HG02938 (cell line): ENCODE results near the gene PSORS1C2.
"Not testable (repeated sequence)": the region's sequence is repeated elsewhere in the genome, so short reads cannot be mapped to it uniquely, and the experiment has no call there.

Experiments
- ATAC-seq: cut with Tn5 transposase; IDR thresholded peaks from one replicate; pipeline ENCODE4 v1.9.1; 2021; ENCODE audit warnings: mild to moderate bottlenecking, moderate library complexity; ENCODE audit not compliant: unreplicated experiment

Gene PSORS1C2

GRCh38 chr6:31168606-31169005, 29.7 kb upstream of the PSORS1C2 start:
- no peak for ATAC-seq

DNA sequence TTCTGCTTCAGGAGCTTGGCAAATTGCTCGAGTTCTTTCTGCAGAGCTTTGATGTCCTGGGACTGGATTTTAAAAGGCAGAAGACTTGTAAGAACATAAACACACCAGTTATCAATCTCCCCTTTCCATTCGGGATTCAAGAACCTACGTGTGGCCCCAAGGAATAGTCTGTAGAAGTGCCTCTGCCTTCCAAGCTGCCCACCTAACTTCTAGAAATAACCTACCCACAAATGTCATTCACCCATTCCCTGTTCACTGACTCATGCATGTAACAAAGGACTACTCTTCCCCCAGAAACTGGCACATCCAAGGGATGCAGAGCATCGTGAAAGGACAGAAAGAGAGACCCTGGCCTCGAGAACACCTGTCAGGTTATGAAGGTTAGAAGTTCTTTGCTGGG, 27.1 kb upstream of the PSORS1C2 start:
- ATAC-seq, result no peak

GRCh38 chr6:31165064-31165832, 26.4 kb upstream of the PSORS1C2 start:
- ATAC-seq, result not testable (repeated sequence)

GRCh38 chr6:31164475-31165063, 25.7 kb upstream of the PSORS1C2 start:
- not testable (repeated sequence) for ATAC-seq

- no peak for ATAC-seq
Observed at GRCh38 chr6:31163922-31164321, 25.1 kb upstream of the PSORS1C2 start.

- ATAC-seq, result no peak
Observed at GRCh38 chr6:31162463-31163165, 23.7 kb upstream of the PSORS1C2 start.

- ATAC-seq, result no peak
Observed at GRCh38 chr6:31161216-31162126, 22.6 kb upstream of the PSORS1C2 start.

DNA sequence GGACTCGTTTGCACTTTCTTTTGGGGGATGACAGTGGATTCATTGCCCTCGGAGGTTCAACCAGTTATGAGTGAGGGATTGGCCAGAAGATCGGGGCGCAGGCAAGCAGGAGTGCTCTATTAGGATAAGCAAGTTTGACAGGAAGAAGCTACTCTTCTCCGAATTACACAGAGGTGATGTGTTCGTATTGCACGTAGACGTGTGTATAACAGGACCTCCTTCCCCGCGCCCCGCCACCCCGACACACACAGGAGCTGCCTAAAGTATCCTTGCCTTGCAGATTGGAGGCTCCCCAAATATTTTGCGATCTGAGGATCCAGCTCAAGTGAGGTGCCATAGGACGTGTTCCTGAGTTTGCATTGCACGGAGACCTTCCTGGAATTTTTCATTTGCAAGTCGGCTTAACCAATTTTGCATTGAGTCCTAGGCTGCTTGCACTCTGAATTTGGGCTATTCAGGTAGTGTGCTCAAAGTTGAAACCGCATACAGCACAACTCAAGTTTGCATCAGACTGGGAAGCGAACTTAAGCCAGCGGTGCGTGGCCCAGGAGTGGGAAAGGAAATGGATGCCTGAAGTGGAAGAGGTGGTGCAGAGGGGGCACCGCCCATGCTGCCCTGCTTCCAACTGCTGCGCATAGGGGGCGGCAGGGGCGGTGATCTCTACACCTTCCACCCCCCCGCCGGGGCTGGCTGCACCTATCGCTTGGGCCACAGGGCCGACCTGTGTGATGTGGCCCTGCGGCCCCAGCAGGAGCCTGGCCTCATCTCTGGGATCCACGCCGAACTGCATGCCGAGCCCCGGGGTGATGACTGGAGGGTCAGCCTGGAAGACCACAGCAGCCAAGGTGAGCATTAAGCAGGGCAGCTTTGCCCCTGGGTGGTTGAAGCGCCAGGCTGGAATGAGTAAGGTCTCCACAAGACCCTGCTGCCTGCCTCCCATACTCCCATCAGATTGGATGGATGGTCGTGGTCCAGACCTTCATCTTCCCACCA, 20.3 kb upstream of the PSORS1C2 start:
- no peak for ATAC-seq

DNA sequence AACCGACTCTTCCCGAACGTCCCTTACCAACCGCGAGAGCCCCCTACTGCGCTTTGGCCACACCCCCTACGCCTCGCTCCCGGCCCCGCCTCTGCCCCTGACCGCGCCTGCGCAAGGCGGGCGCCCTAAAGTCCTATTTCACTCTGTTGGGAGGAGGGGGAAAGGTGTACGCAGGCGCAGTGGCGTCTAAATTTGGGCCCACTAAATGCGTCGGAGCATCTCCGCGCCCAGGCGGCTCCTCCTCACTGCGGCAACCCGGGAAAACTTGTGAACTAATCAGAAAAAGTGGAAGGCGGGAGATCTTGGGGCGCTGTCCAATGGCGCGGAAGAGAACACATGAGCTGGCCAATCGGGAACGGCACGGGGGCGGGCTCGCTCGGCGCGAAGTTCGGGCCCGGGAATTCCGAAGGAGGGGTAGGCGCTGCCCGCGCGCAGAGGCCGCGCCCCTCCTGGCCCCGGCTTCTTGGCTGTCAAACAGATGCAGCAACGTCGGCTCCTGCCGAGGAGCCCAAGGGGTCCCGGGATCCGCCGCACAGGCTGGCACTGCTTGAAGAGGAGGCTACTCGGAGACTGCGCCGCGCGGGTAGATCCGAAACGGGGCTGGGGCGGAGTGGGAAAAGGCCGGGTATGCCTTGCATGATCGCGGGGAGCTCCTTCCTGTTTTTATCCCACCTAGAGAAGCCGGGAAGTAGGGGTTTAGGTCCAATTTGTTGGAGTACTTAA, 19.4 kb upstream of the PSORS1C2 start, which contains the start of gene TCF19:
Gene TCF19 (plus strand): TSS at position 450 of the 723 bp plus-strand sequence. CDS start 881 bp downstream, outside the sequence.
- peak; percentile 77 for ATAC-seq

DNA sequence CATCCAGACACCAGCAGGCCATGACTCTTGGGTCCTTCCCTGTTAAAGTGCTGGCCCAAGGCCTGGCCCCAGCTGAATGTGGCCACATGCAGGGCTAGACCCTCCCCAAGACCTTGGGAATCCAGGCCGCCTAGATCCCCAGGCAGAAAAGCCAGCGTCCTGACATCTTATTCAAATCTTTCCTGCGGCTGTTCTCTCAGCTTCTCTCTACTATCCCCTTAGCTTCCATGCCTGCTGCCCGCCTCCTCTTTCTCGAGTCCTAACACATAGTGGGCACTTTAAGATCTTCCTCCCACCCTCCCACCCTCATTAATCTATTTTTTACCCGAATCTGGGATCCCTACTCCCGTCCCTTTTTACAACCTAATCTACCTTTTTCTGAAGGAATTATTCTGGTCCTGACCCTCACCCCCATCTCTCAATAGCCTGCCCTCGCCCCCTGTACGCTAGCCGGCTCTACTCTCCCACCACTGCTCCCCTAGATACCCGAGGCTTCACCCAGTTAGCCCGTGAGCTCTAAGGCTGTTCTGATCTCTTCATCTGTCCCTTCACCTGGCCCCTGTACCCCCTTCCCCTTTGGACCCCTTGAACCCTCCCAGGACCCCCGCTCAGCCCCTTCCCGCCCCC, 18.8 kb upstream of the PSORS1C2 start, which contains the start of gene CCHCR1:
Gene CCHCR1 (minus strand): TSS at position 290 of the 627 bp plus-strand sequence. CDS start 202 bp downstream, at position 88.
- no peak for ATAC-seq

GRCh38 chr6:31156641-31157040, 17.8 kb upstream of the PSORS1C2 start:
- ATAC-seq, result no peak

- ATAC-seq, result no peak
Observed at GRCh38 chr6:31154436-31154835, 15.6 kb upstream of the PSORS1C2 start.

DNA sequence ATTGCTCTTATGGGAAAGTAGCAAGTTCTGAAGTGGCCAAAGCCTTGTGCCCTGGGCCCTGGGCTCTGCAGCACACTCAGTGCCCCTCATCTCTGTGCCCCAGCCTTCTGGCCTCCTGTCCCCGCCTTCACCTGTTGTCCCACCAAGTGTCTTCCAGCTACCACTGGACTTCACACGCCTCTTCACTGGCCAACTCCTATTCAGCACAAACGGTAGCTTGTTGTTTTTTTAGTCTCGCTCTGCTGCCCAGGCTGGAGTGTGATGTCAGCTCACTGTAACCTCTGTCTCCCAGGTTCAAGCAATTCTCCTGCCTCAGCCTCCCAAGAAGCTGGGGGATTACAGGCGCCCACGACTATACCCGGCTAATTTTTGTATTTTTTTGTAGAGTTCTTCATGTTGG, 13.9 kb upstream of the PSORS1C2 start:
- ATAC-seq, result no peak

GRCh38 chr6:31149827-31150447, 11.1 kb upstream of the PSORS1C2 start:
- ATAC-seq, result no peak

DNA sequence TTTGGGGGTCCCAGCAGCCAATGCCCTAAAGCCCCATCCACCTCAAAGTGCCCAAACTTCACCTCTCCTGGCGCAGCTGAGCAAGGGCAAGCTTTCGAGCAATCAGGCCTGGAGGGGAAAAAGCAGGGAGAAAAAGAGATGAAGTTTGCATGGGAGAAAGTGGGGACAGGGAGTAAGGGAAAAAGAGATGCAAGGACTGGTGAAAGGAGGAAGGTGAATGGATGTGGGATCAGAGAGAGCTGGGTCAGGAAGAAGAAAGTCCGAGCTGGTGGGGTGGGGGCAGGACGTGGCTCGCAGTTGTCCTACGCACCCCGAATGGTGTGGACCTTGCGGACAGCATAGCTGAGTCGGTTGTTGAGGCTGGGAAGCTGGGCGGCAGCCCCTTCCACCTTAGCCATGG, 6.5 kb upstream of the PSORS1C2 start:
- no peak for ATAC-seq

DNA sequence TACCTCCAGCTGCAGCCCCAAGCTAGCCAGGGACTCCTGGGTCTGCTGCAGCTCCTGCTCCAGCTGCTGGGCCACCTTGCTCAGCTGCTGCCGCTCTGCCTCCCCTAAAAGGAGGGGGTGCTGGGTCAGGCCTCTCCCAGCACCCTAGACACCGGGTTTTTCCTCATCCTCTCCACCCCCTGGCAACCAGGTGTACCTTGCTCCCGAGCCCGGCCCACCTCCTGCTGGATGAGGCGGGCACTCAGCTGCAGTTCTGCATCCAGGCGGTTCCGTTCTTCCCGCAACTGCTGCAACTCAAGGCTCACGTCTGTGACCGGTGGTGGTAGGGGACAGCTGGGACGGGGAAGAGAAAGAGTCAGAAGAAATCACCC, 6.1 kb upstream of the PSORS1C2 start:
- ATAC-seq, result no peak

DNA sequence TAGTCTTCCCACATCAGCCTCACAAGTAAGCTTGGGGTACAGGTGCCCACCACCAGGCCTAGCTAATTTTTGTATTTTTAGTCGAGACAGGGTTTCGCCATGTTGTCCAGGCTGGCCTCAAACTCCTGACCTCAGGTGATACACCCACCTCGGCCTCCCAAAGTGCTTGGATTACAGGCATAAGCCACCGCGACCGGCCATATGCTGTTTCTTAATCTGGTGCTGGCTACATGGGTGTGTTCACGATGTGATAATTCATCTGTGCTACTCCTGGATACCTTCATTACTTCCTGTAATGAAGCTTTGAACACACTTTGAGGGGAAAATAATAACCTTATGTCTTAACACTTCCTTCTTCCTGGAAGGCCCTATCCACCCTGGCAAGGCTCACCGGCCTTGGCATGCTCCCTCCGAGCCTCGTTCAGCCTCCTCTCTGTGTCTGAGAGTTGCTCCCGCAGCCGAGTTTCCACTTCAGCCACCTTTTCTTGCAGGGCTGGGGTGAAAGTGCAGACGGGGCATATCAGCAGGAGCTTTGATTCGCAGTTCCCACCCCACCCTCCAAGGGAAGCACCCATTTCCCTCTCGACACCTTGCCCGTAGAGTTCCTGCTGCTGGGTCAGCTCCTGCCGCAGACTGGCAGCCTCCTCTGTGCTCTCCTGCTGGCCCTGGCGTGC, 5.6 kb upstream of the PSORS1C2 start:
- no peak for ATAC-seq
